SKM-1 (cell line): ENCODE measurements around the gene CPN2.

ENCODE experiments used
- DNase-seq: peaks from one replicate; lab custom pipeline; 2025; ENCODE audit not compliant: unreplicated experiment; lab: John Stamatoyannopoulos, UW

Gene CPN2

GRCh38 chr3:194296454-194297263 lies 54.5 kb downstream of the CPN2 start:
- no peak for DNase-seq

GRCh38 chr3:194294895-194295214 lies 56.3 kb downstream of the CPN2 start:
- no peak for DNase-seq

GRCh38 chr3:194294199-194294894 lies 56.8 kb downstream of the CPN2 start:
- DNase-seq, result no peak

- no peak for DNase-seq
These were observed 57.5 kb downstream of the CPN2 start for GRCh38 chr3:194293546-194294198.

GRCh38 chr3:194292331-194292730 lies 58.8 kb downstream of the CPN2 start:
- no peak for DNase-seq
